SK-N-MC (cell line): Measurements from ENCODE around the gene LANCL2.

Source experiments
- EZH2 ChIP-seq: fragments of 200-600 bp; sonication (generic); IDR thresholded peaks from one replicate; pipeline ENCODE4 v1.6.1; 2017; ENCODE audit warnings: antibody characterized with exemption
- POLR2AphosphoS5 ChIP-seq: IDR thresholded peaks from 2 replicates; pipeline ENCODE4 v1.6.1; 2012; ENCODE audit warnings: mild to moderate bottlenecking, low read depth, low read length, borderline replicate concordance

- no peak for TF ChIP-seq EZH2
- no peak for TF ChIP-seq POLR2AphosphoS5
Measured at GRCh38 chr7:55415173-55415778, 50.1 kb downstream of the LANCL2 start.
